T-cell (primary cell): ENCODE results near the gene ZNF816. TPM values are rescaled to one million over a fixed set of nuclear protein-coding genes. Genes with fewer than 3 reads are reported as not detected.
"Not testable (repeated sequence)": the region's sequence is repeated elsewhere in the genome, so short reads cannot be mapped to it uniquely, and the experiment has no call there.

Experiments used
- ATAC-seq, 4 experiments: fragments of 200-7000 bp in 3 of 4; fragments of 150-1000 bp in 1 of 4; cut with Tn5 transposase; replicated peaks in 1 of 4; 1 replicate in 3 of 4; 2 replicates in 1 of 4; pipeline ENCODE4 v1.10.0; 2021; ENCODE audit warnings: moderate library complexity in 3 of 4, mild to moderate bottlenecking in 2 of 4, moderate number of reproducible peaks in 1 of 4
- CTCF ChIA-PET, 2 donors: fragments of 300-600 bp; sonication (Branson Sonifier 250); formaldehyde crosslinking; loops; one replicate each; lab custom pipeline; 2022; ENCODE audit warnings: antibody characterized with exemption in 2 of 2; lab: Charles Lee
- POLR2A ChIA-PET, 2 donors: fragments of 300-600 bp; sonication (Branson Sonifier 250); formaldehyde crosslinking; loops; one replicate each; lab custom pipeline; 2022; ENCODE audit warnings: antibody characterized with exemption in 2 of 2; lab: Charles Lee
- DNase-seq, 35 experiments: peaks; one replicate each; pipeline versions ENCODE4 v3.0.0 to v3.0.0-alpha.2; 2013 to 2023
- H3K27ac ChIP-seq: one replicate; pipeline ENCODE4 v1.5.1; 2013; ENCODE audit warnings: low read length
- H3K27me3 ChIP-seq, 2 experiments: replicated peaks in 1 of 2; 1 replicate in 1 of 2; 2 replicates in 1 of 2; pipeline versions ENCODE4 v1.6.1 to v1.7.0; 2013; ENCODE audit warnings: low read length in 1 of 2, mixed read lengths in 1 of 2; ENCODE audit not compliant: control insufficient read depth in 2 of 2, insufficient read depth in 2 of 2; ENCODE audit errors: extremely low read depth in 1 of 2
- H3K36me3 ChIP-seq, 2 donors: 1 replicate in 1 of 2; 2 replicates in 1 of 2; pipeline versions ENCODE4 v1.6.1 to v1.7.0; 2013; ENCODE audit warnings: low read length in 1 of 2; ENCODE audit not compliant: control insufficient read depth in 2 of 2, insufficient read depth in 1 of 2; ENCODE audit errors: extremely low read depth in 1 of 2
- H3K4me1 ChIP-seq, 2 experiments: 1 replicate in 1 of 2; 2 replicates in 1 of 2; pipeline versions ENCODE4 v1.6.1 to v1.7.0; 2013; ENCODE audit warnings: low read length in 2 of 2, mixed read lengths in 1 of 2; ENCODE audit not compliant: insufficient read depth in 2 of 2, control insufficient read depth in 1 of 2; ENCODE audit errors: extremely low read depth in 1 of 2
- H3K4me3 ChIP-seq, 2 donors: 1 replicate in 1 of 2; 2 replicates in 1 of 2; pipeline versions ENCODE4 v1.5.1 to v1.7.0; 2013; ENCODE audit warnings: mild to moderate bottlenecking in 2 of 2, low read length in 1 of 2, moderate library complexity in 1 of 2; ENCODE audit not compliant: control insufficient read depth in 1 of 2; ENCODE audit errors: extremely low read depth in 1 of 2
- H3K9me3 ChIP-seq: 2 replicates; pipeline ENCODE4 v1.7.0; 2013
- H3K27ac Mint-ChIP-seq, 2 donors: one replicate each; pipeline ENCODE4 v1.8.0; 2020 to 2021; ENCODE audit warnings: mild to moderate bottlenecking in 2 of 2, mixed read lengths in 2 of 2
- H3K27me3 Mint-ChIP-seq, 2 donors: one replicate each; pipeline ENCODE4 v1.8.0; 2021 to 2022; ENCODE audit warnings: mixed read lengths in 2 of 2
- H3K36me3 Mint-ChIP-seq: one replicate; pipeline ENCODE4 v1.8.0; 2021; ENCODE audit warnings: mixed read lengths
- H3K4me1 Mint-ChIP-seq, 3 donors: one replicate each; pipeline ENCODE4 v1.8.0; 2020 to 2022; ENCODE audit warnings: mixed read lengths in 3 of 3, mild to moderate bottlenecking in 1 of 3
- H3K4me3 Mint-ChIP-seq, 3 donors: one replicate each; pipeline ENCODE4 v1.8.0; 2020 to 2022; ENCODE audit warnings: mild to moderate bottlenecking in 3 of 3, mixed read lengths in 3 of 3, moderate library complexity in 3 of 3
- H3K9me3 Mint-ChIP-seq, 3 donors: one replicate each; pipeline ENCODE4 v1.8.0; 2020 to 2022; ENCODE audit warnings: mixed read lengths in 3 of 3
- WGBS: methylation state at CpG from one replicate; pipeline ENCODE4 v1.1.5; 2013; ENCODE audit warnings: missing lambda C conversion rate; ENCODE audit not compliant: insufficient coverage; 5-methylcytosine and 5-hydroxymethylcytosine counted together
- total RNA-seq, 35 experiments: library from RNA in 6 of 35; stranded (reverse) in 6 of 35; fragments of 120-200 nt in 1 of 35; gene quantifications; one replicate each; pipeline versions ENCODE4 v1.2.1 to v1.2.4 and lab custom pipeline; 2013 to 2026

Gene ZNF816
- total RNA-seq, 5 donors from 2014 or later (not counting 1 experiment from before 2014, with no cell fraction given), result 6.4 to 23.4 (median 19.0) TPM

- H3K9me3 ChIP-seq, H3K4me3 ChIP-seq, DNase-seq, H3K27me3 ChIP-seq, H3K27me3 Mint-ChIP-seq, POLR2A ChIA-PET, H3K36me3 ChIP-seq, ATAC-seq, CTCF ChIA-PET, H3K27ac ChIP-seq, H3K27ac Mint-ChIP-seq: not testable (repeated sequence)
- peaks cover 24% of the 10 kb centered on the region for H3K36me3 Mint-ChIP-seq
- peaks cover 0 to 17% of the 10 kb centered on the region in 2 experiments for H3K4me1 ChIP-seq
- peak overlapping the region in 1 of 3 donors; percentile 45 for H3K4me3 Mint-ChIP-seq
- 91% methylated on average over 4 of the region's 9 CpGs for WGBS
- peaks cover 24 to 29% (median 25%) of the 10 kb centered on the region in 3 donors for H3K4me1 Mint-ChIP-seq
- peaks cover 0 to 15% (median 11%) of the 10 kb centered on the region in 3 donors for H3K9me3 Mint-ChIP-seq
Observed at GRCh38 chr19:52924641-52925040, 38.0 kb downstream of the ZNF816 start.

DNA sequence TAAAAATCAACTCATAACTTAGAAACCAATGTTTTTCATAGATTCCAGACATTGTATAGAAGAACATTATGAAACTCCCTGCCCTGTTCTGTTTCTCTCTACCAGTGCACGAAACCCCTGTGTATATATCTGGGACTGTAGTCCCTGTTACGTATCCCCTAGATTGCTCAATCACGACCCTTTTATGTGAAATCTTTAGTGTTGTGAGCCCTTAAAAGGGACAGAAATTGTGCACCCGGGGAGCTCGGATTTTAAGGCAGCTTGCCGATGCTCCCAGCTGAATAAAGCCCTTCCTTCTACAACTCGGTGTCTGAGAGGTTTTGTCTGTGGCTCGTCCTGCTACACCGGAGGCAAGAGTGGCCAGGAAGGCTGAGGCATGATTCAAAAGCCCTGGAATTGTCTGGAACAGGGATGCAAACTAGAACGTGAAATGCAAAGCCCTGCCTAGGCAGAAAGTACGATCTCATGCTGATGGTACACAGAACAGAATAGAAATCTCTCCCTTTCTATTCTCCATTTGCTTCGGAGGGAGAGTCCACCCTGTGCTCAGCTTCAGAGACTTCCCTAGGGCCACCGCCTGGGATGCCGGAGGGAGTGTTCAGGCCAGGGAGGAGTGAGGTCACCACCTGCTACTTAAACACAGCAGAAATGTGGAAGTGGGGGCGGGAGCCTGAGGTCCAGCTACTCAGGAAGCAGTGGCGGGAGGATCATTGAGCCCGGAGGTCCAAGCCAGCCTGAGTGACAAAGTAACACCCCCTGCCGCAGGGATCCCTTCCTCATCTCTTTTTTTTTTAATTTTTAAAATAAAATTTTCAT, 38.7 kb downstream of the ZNF816 start:
- POLR2A ChIA-PET, result no interaction called here
- Histone ChIP-seq H3K4me3 (peak overlapping the region; percentile 62 to 82), H3K4me1 (peaks cover 0 to 17% of the 10 kb centered on the region in 2 experiments), H3K27ac (no peak overlapping the region), H3K27me3 (peaks cover 0 to 2% of the 10 kb centered on the region in 2 experiments), H3K36me3 (peaks cover 0 to 4% of the 10 kb centered on the region in 2 donors), H3K9me3 (no peaks in the 10 kb centered on the region)
- CTCF ChIA-PET, result no interaction called here
- H3K4me3 Mint-ChIP-seq, result peak overlapping the region; percentile 85 to 91 (median 87)
- 94% methylated on average over 9 of the region's 18 CpGs for WGBS
- peaks cover 17% of the 10 kb centered on the region for H3K36me3 Mint-ChIP-seq
- peaks cover 0 to 13% (median 7%) of the 10 kb centered on the region in 3 donors for H3K9me3 Mint-ChIP-seq
- peaks cover 24 to 29% (median 25%) of the 10 kb centered on the region in 3 donors for H3K4me1 Mint-ChIP-seq
- no peak for DNase-seq
- peak overlapping the region; percentile 85 for H3K27ac Mint-ChIP-seq
- H3K27me3 Mint-ChIP-seq, result peaks cover 0 to 9% of the 10 kb centered on the region in 2 donors
- peak in 1 of 4 experiments; percentile 10 for ATAC-seq

- peak within 1 kb of the TSS; percentile 72 to 82 for H3K4me3 ChIP-seq
- H3K27me3 Mint-ChIP-seq, result peaks cover 0 to 9% of the 10 kb centered on the region in 2 donors
- peak; percentile 99 to 100 (median 100) for ATAC-seq
- H3K27ac Mint-ChIP-seq, result peak within 1 kb of the TSS; percentile 85
- peaks cover 0 to 2% of the 10 kb centered on the region in 2 experiments for H3K27me3 ChIP-seq
- peaks cover 24 to 29% (median 25%) of the 10 kb centered on the region in 3 donors for H3K4me1 Mint-ChIP-seq
- POLR2A ChIA-PET, result no interaction called here
- H3K9me3 Mint-ChIP-seq, result peaks cover 0 to 10% (median 0%) of the 10 kb centered on the region in 3 donors
- 3% methylated on average over 38 of the region's 55 CpGs for WGBS
- H3K36me3 ChIP-seq, result peaks cover 0 to under 1% of the 10 kb centered on the region in 2 donors
- H3K27ac ChIP-seq, result peak within 1 kb of the TSS; percentile 53
- CTCF ChIA-PET, result no interaction called here
- peaks cover 10% of the 10 kb centered on the region for H3K36me3 Mint-ChIP-seq
- peaks cover 0 to 17% of the 10 kb centered on the region in 2 experiments for H3K4me1 ChIP-seq
- H3K9me3 ChIP-seq, result no peaks in the 10 kb centered on the region
- peak within 1 kb of the TSS; percentile 85 to 91 (median 87) for H3K4me3 Mint-ChIP-seq
- DNase-seq, result peak; percentile 64 to 95 (median 83)
Observed at GRCh38 chr19:52922841-52923777, 39.6 kb downstream of the ZNF816 start, which contains the start of gene ZNF888. ZNF888 (minus strand) TSS chr19:52923428; CDS start chr19:52917873, 5,555 bp downstream.

GRCh38 chr19:52917531-52917930, 45.1 kb downstream of the ZNF816 start:
- H3K4me3 ChIP-seq, result no peak overlapping the region
- peaks cover 0 to 8% of the 10 kb centered on the region in 2 donors for H3K27me3 Mint-ChIP-seq
- CTCF ChIA-PET, result no interaction called here
- H3K27ac ChIP-seq, result no peak overlapping the region
- 100% methylated on average over 1 of the region's 5 CpGs for WGBS
- peaks cover 3 to 15% of the 10 kb centered on the region in 2 donors for H3K36me3 ChIP-seq
- DNase-seq (no peak), ATAC-seq (no peak)
- peaks cover 45% of the 10 kb centered on the region for H3K36me3 Mint-ChIP-seq
- peaks cover 0 to 5% of the 10 kb centered on the region in 2 experiments for H3K4me1 ChIP-seq
- no peak overlapping the region for H3K4me3 Mint-ChIP-seq
- no peak overlapping the region for H3K27ac Mint-ChIP-seq
- no peaks in the 10 kb centered on the region for H3K27me3 ChIP-seq
- no peaks in the 10 kb centered on the region for H3K9me3 ChIP-seq
- POLR2A ChIA-PET, result no interaction called here
- peaks cover 0 to 19% (median 16%) of the 10 kb centered on the region in 3 donors for H3K9me3 Mint-ChIP-seq
- peaks cover 11 to 18% (median 13%) of the 10 kb centered on the region in 3 donors for H3K4me1 Mint-ChIP-seq

- Histone ChIP-seq H3K27ac (no peak overlapping the region), H3K27me3 (no peaks in the 10 kb centered on the region), H3K4me1 (no peaks in the 10 kb centered on the region), H3K36me3 (peaks cover 3 to 17% of the 10 kb centered on the region in 2 donors), H3K4me3 (no peak overlapping the region), H3K9me3 (peaks cover 3% of the 10 kb centered on the region)
- POLR2A ChIA-PET, result no interaction called here
- H3K9me3 Mint-ChIP-seq, result peaks cover 17 to 52% (median 34%) of the 10 kb centered on the region in 3 donors
- DNase-seq (no peak), ATAC-seq (no peak)
- H3K27me3 Mint-ChIP-seq, result no peaks in the 10 kb centered on the region
- H3K4me1 Mint-ChIP-seq, result no peaks in the 10 kb centered on the region
- no peak overlapping the region for H3K4me3 Mint-ChIP-seq
- 89% methylated on average over 1 of the region's 1 CpG for WGBS
- H3K36me3 Mint-ChIP-seq, result peaks cover 65% of the 10 kb centered on the region
- CTCF ChIA-PET, result no interaction called here
- H3K27ac Mint-ChIP-seq, result no peak overlapping the region
Observed at GRCh38 chr19:52910648-52911047, 52.0 kb downstream of the ZNF816 start.
